HG02798 (cell line): ENCODE results near the gene OGT.
"Not testable (repeated sequence)": the region's sequence is repeated elsewhere in the genome, so short reads cannot be mapped to it uniquely, and the experiment has no call there.

Source experiments
- ATAC-seq: cut with Tn5 transposase; IDR thresholded peaks from one replicate; pipeline ENCODE4 v1.9.1; 2021; ENCODE audit warnings: mild to moderate bottlenecking; ENCODE audit not compliant: unreplicated experiment, poor library complexity

The OGT gene

DNA sequence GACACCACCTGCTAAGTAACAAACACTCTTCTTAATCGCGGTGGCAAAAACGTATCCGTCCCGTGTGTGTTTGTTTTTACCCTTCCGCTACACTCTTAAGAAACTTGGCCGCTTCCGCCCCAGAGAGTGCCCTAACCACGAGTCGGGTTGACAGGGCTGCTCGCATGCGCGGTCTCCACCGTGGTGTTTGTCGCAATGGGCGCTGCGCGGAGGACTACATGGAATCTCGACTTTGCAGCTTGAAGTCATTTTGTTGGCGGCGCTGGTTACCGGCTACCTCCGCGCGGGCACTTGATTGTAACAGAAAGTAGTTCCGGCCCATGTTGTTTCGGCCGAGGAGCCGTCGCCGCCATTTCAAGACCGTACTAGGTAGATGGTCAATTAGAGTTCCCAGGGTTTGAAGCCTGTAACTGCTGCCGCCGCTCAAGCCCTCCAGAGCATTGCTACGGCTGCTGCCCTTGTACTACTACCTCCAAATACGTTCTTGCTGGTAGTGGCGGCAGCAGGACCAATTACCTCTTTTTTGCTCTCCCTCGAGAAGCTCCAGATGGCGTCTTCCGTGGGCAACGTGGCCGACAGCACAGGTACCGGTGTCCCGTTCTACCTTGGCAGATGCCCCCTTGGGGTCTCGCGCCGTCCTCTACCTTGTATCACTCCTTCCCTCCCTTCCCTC is at the start of gene OGT:
TSS of gene OGT (plus strand) at position 352 of the 673 bp plus-strand sequence. CDS start at position 548, 196 bp downstream.
- ATAC-seq = peak; percentile 88

DNA sequence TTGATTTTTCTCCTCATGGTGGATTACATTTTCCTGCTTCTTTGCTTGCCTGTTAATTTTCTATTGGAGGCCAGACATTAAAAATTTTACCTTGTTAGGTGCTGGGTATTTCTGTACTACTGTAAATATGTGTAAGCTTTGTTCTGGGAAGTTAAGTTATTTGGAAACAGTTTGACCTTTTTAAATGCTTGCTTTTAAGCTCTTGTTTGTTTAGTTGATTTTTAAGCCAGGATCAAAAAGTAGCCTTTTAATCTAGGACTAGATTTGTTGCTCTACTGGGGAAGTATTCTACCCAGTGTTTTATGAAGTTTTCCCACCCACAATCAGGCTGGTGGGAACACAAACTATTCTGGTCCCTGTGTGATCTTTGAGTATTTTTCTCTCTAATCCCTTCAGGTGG is 45.1 kb upstream of the OGT start:
- no peak for ATAC-seq

DNA sequence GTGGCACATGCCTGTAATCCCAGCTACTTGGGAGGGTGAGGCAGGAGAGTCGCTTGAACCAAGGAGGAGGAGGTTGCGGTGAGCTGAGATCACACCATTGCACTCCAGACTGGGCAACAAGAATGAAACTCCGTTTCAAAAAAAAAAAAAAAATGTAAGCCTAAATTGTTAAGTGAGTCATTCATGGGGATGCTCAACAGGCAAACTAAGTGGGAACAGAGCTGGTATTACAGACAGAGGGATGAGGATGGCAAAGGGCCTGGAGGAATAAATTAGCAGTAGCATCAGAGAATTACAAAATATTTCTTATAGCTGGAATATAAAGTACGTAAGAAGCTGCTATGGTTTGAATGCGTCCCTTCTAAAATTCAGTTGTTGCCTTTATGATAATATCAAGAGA is 43.4 kb upstream of the OGT start:
- ATAC-seq = no peak

DNA sequence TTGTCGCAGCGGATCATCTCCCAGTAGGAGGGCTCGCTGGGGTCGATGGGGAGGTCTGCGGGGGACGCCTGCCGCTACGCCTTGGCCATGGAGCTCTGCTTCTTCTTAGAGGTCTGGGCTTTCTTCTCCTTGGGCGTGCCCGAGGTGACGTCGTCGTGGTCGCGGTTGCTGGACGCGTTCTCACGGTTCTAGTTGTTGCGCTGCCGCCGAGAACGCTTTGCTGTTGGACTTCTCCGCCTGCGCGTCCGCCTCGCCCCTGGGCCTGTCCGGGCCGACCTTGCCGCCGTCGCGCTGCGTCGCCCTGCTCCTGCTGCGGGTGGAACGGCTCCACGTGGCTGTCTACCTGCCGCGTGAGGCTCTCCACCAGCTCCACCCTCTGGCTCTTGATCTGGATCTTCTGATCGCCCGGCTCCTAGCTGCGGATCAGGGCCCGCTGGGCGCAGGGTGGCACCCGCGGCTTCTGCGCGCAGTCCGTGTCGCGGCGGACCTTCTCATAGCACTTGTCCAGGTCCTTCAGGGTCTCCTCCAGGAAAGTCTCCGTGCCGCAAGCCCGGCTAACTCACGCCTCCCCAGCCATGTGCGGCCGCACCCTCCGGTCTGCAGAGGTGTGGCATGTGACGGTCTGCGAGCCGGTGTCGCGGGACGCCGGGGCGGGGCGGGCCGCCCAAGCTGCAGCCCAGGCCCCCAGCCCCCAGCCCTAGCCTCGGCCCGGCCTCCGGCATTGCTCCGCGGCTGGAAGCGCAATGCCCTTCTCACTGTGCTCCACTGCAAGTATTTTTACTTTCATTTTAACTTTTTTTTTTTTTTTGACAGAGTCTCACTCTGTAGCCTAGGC is 40.5 kb upstream of the OGT start:
- peak; percentile 45 for ATAC-seq

DNA sequence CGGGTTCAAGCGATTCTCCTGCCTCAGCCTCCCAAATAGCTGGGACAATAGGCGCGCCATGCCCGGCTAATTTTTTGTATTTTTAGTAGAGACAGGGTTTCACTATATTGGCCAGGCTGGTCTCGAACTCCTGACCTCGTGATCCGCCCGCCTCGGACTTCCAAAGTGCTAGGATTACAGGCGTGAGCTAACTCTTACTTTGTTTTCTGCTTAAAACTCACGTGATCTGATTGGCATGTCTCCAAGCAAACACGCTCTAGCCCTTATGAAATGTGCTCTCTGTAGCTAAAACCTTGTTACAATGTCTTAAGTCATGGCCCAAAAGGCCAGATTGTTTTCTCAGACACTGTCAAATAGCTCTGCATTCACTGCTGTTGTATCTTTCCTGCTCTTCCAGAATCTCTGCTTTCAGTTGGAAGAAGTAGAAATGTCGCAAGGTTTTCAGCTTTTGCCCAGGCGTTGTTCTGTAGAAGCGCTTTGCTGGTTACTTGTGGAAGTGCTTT is 39.7 kb upstream of the OGT start:
- ATAC-seq = no peak

DNA sequence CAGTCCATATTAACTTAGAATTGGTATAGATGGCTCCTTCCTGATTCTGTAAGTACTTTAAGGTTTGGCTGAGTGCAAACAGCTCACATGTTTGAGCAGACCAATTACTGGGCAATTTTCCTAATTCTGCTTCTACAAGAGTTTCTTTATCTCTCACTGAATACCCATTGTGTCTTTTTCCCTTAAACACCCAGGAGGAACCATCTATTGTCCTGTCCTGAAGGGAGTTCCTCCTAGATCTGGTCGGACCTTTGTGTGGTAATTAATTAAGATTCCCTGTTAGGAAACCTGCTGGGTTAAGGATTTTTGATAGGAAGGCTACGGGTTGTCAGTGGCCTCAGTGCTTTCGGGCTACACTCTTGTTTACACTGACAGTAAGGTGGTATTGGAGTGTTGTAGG is 36.9 kb upstream of the OGT start:
- not testable (repeated sequence) for ATAC-seq

DNA sequence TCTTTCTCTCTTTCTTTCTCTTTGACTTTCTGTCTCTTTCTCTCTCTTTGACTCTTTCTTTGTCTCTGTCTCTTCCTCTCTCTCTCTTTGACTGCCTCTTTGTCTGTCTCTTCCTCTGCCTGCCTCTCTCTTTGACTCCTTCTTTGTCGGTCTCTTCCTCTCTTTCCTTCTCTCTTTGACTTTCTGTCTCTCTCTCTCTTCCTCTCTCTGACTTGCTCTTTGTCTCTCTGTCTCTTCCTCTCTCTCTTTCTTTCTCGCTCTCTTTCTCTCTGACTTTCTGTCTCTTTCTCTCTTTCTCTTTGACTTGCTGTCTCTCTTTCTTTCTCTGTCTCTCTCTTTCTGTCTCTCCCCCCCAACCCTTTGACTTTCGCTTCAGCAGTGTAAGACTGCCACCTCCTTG is 36.4 kb upstream of the OGT start:
- ATAC-seq = no peak

DNA sequence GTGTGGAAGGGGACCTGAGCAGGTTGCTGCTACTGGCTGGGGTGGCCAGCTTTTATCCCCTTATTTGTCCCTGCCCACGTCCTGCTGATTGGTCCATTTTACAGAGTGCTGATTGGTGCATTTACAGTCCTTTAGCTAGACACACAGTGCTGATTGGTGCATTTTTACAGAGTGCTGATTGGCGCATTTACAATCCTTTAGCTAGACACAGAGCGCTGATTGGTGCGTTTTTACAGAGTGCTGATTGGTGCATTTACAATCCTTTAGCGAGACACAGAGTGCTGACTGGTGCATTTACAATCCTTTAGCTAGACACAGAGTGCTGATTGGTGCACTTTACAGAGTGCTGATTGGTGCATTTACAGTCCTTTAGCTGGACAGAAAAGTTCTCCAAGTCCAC is 30.8 kb upstream of the OGT start:
- not testable (repeated sequence) for ATAC-seq

DNA sequence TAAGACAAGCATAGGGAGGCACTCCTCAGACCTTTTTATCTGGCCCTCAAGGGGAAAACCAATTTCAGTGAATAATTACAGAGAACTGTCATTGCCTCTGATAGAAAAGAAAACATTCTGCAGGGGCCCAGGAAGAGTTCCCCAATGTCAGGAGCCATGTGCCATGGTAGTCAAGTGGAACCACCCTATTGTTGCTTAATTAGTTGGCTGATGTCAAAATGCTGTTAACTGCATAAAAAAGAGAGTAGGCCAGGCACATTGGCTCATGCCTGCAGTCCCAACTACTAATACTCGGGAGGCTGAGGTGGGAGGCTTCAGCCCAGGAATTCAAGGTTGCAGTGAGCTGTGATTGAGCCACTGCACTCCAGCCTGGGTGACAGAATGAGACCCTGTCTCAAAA is 28.6 kb upstream of the OGT start:
- ATAC-seq = no peak

DNA sequence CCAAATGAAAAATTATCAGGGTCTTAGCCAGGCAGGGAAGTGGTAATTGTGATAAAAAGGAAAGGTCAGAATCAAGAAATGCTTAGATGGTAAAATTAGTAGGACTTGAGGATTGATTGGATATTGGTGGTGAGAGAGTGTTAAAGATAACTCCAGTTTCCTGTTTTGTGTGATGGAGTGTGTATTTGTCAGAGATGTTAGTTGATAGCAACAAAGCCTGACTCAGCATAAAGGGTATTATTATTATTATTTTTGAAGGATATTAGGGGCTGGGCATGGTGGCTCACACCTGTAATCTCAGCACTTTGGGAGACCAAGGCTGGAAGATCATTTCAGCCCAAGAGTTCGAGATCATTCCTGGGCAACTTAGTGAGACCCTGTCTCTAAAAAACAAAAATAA is 23.6 kb upstream of the OGT start:
- no peak for ATAC-seq

DNA sequence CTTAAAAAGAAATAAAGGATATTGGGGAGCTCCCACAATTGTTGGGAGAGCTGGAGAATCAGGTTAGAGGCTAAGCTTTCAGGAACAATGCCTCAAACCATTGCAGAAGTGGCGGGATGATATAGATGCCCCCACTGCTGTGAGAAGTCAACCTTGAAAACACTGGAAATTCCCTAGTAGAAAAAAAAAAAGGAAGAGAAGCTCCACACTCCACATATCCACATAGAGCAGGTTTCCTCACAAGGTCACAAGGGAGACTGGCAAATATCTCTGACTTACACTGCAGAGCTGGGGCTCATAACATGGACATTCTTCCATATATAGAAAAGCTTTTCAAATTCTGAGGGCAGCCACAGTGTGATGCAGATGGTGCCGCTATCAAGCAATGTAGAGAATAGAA is 22.7 kb upstream of the OGT start:
- ATAC-seq = no peak

DNA sequence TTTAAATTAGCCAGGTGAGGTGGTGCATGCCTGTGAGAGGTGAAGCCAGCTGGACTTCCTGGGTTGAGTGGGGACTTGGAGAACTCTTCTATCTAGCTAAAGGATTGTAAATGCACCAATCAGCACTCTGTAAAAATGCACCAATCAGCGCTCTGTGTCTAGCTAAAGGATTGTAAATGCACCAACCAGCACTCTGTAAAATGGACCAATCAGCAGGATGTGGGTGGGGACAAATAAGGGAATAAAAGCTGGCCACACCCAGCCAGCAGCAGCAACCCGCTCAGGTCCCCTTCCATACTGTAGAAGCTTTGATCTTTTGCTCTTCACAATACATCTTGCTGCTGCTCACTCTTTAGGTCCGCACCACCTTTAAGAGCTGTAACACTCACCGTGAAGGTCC is 19.2 kb upstream of the OGT start:
- not testable (repeated sequence) for ATAC-seq

DNA sequence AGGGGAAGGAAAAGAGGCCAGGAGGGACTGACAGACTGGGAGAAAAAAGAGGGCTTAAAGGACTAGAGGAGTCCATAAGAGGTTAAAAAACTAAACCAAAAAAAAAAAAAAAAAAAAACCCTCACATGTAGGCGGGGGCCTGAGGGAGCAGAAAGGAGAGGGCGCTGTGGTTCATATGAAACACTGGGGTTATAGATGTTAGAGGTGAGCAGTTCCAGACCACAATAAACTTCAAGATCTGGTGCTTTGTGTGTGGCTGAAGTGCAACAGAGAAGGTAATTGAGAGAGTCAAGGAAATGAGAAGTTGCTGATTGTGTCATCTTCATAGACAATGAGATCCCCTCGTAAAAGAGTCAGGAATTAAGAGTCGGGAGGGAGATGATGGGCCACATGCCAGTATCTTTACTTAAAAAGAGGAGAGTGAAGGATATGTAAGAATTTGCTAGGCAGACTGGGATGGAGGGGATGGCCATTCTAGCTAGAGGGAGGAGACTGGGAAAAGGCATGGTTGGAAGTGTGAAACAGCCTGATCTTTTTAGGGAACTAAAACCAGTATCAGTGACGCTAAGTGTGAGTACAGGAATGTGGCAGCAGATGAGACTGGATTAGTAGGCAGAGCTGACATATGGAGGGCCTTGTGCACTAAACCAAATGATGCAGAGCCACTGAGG is 18.4 kb upstream of the OGT start:
- peak; percentile 86 for ATAC-seq

DNA sequence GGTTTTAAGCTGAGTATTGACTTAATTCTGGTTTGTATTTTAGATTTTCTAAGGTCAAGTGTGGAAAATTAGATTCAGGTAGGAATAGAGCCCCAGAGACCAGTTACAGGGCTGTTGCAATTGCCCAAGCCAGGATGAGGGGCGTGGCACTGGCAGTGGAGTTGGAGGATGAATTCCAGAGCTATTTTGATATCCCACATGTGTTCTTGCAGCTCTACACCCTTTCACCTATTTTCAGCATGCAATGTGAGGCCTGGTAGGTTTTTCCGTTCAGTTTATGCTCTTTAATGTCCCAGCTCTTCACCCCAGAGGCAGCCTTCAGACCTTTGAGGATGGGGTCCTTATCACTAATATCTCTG is 17.9 kb upstream of the OGT start:
- ATAC-seq = no peak

DNA sequence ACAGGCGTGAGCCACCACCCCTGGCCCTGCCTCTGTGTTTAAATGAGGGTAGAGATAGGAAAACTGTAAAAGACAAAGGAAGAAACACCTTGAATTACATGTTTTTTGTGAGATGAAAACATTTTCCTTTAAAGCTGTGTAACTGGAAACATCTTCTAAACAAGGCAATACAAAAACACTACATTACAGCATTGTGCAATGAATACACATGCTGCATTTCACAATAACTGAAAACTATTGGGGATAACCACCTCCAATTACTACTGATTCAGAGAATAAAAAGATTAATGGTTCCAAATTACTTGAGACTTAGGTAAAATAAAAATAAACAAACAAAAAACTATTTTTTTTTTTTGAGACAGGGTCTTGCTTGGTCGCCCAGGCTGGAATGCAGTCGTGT is 7.6 kb upstream of the OGT start:
- ATAC-seq = no peak

DNA sequence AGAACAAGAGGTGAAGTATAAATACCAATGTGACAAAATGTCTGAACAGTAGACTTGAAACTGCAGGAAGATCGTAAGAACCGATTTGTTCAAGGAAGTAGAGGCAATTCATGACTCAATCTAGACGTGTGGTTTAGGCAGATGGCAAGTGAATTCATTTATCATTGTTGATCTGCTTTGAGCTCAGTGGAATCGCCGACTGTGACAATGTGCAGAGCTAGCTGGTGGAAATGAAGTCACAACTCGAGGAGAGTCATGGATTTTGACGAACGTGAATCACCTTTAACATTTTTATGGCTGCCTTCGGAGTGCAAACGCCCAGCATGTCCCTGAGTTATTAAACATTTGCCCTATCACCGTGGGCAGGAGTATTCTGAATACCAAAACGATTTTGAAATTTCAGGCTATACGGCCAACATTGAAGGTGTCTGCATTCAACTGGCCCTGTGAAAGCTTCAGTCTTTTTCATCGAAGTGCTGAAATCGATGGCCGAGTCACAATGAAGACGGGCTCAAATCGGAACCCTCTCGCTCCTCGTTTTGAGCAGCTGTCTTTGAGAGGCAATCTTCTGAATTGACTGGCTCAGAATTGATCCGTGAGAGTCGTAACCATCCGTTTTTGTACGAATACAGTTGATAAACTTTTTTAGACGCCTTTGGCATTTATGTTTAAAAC is 689 bp upstream of the OGT start:
- ATAC-seq = peak; percentile 24

DNA sequence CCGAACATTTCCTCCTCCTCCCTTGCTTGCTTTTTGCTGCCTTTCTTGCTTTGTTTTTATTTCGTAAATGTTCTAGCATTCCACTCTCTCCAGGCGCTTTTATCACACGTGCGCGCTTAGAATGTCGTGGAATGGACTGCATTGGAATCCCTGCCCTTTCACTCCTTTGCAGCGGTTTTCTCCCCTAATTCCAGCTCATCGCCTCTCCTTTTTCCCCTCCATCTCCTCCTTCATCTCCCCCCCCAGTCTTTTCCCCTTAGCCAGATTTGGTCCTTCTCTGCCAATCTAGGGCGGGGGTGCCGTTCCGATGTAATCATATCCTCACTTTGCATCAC is 579 bp downstream of the OGT start:
- ATAC-seq = no peak

DNA sequence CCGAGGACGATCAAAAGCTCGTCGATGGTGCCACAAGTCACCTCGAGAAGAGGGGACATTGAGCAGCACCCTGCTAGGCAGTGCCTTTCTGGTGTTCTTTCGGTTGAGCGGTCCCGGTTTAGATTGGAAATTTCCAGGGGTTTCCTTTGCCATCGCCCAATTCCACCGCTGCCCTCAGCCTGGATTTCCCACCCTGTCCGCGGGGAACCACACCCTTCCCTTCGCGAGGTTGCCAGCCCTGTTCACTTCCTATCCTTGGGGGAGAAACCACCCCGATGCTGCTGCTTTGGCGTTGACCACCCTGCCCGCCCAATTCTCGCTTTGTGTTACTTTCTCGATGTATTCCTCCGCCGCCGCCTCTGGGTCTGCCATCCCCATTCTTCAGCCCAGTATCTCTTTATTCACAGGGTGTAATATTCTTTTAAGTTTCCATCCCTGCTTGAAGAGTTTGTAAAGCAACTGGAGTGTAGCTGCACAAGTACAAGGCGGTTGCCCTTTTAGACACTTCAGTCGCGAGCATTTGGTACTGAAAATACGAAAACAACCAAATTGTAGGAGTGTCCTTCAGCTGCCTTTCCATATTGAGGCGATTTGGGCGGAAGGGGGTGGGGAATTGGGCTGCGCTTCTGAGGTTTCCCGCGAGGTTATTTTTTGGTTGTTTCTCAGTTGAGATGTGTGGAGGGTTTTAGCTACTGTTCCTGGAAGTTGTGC is 1.1 kb downstream of the OGT start:
- ATAC-seq = peak; percentile 31

DNA sequence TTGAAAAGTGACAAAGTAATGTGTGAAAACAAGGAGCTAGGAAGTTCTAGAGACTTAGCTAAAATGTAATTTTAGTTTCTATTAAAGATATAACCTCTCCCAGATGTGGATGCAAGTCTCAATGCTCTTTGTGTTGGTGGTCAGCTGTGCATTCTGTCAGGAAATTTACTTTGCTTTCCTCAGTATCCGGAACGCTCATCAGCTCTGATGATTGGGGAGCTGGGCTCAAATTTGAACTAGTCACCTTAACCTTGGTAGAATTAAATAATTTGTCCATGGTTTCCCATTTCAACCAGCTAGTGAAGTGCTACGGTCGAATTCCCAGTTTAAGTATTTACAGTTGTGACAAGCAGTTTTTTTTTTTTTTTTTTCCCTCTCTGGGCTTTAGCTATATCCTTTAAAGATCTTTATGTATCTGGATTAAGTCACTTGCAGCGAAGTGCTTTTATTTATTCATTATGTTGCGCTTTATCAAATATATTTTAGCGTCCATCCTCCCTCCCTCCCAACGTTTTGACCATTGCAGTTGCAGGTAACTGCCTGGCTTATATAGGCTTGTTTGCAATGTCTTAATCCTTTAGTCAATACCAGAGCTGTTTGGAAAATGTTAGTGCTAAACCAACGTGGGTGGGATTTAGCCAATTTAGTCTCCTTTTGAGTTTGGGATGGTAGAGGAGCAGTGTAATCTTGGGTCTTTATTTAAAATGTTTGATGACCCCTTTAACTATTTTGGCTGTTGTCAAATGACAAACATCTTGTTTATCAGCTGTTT is 2.1 kb downstream of the OGT start:
- ATAC-seq = no peak
